Astrocyte (in vitro differentiated cells and primary cell): ENCODE results near the gene CD163L1.

Experiments
- EZH2 ChIP-seq: IDR thresholded peaks from 2 replicates; pipeline ENCODE4 v1.6.1; 2012; ENCODE audit warnings: mild to moderate bottlenecking, low read length, inconsistent platforms; ENCODE audit not compliant: insufficient read depth
- TF ChIP-seq, protein P1 (sequence below): IDR thresholded peaks from 2 replicates; pipeline ENCODE4 v1.5.1; 2011; ENCODE audit warnings: low read depth, mild to moderate bottlenecking, inconsistent platforms, low read length, moderate library complexity; ENCODE audit not compliant: insufficient read depth

DNA sequence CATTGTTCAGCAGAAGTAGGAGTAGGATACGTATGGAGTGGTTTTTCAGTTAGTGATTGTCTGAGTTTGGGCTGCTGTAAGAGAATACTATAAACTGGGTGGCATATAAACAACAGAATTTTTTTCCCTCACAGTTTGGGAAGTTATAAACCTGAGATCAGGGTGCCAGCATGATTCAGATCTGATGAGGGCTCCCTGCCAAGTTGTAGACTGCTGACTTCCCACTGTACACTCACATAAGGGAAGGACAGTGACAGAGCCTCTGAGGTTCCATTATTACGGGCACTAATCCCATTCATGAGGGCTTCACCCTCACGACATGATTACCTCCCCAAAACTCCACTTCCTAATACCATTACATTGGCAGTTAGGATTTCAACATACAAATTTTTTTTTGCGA is 89.4 kb downstream of the CD163L1 start:
- TF ChIP-seq, protein P1, sequence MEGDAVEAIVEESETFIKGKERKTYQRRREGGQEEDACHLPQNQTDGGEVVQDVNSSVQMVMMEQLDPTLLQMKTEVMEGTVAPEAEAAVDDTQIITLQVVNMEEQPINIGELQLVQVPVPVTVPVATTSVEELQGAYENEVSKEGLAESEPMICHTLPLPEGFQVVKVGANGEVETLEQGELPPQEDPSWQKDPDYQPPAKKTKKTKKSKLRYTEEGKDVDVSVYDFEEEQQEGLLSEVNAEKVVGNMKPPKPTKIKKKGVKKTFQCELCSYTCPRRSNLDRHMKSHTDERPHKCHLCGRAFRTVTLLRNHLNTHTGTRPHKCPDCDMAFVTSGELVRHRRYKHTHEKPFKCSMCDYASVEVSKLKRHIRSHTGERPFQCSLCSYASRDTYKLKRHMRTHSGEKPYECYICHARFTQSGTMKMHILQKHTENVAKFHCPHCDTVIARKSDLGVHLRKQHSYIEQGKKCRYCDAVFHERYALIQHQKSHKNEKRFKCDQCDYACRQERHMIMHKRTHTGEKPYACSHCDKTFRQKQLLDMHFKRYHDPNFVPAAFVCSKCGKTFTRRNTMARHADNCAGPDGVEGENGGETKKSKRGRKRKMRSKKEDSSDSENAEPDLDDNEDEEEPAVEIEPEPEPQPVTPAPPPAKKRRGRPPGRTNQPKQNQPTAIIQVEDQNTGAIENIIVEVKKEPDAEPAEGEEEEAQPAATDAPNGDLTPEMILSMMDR = no peak
- no peak for TF ChIP-seq EZH2
